Erythroblast (primary cell): ENCODE data around the gene CSNK1E.

ENCODE experiments used
- DNase-seq, 2 experiments: peaks; one replicate each; lab custom pipeline; 2025; lab: John Stamatoyannopoulos, UW
- GATA1 ChIP-seq: IDR thresholded peaks from 2 replicates; pipeline ENCODE4 v1.6.1; 2011; ENCODE audit warnings: low read depth, mild to moderate bottlenecking, control low read depth, low read length, moderate library complexity
- POLR2A ChIP-seq: IDR thresholded peaks from 2 replicates; pipeline ENCODE4 v1.6.1; 2011; ENCODE audit warnings: mild to moderate bottlenecking, low read length

The CSNK1E gene

DNA sequence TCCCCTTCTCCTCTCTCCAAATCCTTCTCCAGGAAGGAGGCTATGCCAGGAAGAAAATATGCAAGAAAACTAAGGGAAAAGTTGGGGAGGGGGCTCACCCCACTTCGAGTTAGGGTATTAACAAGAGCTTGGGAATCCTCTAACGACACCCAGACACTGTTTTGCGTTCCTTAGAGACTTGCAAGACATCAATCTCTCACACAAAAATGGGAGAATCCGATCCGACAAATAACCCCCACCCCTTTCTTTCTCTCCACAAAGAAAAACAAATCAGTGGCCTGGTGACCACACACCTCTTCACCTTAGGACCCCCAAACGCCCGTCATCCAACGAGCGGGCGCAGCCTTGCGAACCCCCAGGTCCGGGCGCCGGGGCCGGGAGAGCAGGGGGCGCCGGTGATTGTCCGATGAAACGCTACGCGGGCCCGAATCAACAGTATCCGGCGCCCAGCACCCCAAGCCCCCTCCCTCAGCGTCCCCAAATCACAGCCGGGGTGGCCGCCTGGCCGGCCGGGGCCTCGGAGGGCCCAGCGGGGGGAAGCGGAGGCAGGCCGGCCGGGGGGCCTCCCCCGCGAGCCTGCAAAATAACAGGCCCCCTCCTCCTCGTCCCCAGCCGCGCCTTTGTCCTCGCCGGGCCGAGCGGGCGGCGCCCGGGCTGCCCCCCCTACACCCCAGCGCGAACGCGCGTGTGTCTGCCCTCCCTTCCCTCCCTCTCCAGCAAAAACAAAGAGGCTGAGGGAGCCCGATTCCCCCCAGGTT lies 690 bp downstream of the CSNK1E start:
- TF ChIP-seq POLR2A (no peak), GATA1 (no peak)
- DNase-seq = peak; percentile 61 to 66

DNA sequence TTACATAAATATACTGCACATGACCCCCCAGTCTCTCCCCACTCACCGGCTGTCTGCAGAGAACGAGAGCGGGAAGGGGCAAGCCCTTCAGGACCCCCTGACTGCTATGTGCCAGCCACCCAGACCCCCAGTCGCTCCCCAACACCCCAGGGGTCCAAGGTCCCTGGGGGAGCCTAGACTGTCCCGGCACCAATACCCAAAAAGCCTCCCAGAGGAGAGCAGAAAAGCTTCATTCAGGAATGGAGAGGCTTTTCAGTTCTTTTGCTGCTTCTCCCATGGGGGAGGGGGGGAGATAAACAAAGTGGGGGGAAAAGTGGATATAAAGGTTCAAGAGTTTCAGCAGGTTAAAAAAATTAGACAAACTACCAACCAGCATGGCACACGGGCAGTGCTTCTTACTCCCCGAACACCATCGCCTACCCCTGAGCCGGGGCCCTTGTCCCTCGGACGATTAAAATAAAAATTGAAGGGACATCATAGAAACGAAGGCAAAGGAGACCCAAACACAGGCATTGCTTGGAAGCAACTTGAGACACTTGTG lies 1.3 kb downstream of the CSNK1E start:
- no peak for DNase-seq
- TF ChIP-seq GATA1 (no peak), POLR2A (no peak)

GRCh38 chr22:38314933-38315822 lies 2.1 kb downstream of the CSNK1E start:
- TF ChIP-seq POLR2A = no peak
- TF ChIP-seq GATA1 = no peak

GRCh38 chr22:38314051-38314932 lies 2.9 kb downstream of the CSNK1E start:
- DNase-seq = no peak
- TF ChIP-seq POLR2A (no peak), GATA1 (no peak)

More at GRCh38 chr22:38314933-38315822, 2.1 kb downstream of the CSNK1E start:
- DNase-seq = no peak

DNA sequence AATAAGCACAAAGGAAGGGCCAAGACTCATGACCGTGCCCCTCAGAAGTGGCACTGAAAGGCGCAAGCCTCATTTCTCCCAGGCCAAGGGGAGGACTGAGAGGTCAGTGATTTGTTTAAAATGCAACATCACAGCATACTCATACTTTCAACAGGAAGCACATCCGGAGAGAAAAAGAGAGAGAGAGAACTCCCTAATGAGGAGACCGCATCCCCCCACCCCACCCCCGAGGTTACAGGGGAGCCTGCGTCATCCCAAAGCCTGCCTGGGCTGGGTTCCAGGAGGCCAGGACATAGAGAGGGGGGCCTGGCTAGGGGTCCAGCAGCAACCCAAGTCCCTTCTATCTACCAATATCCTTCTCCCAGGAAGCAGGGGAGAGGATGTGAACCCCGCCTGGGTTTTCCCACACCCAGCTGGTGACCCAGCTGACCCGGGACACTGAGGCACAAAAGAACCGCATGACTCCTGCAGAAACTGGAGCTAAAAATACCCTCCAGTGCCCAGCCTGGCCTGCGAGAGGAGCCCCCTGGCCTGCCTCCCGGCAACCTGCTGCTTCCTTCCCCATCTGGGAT lies 3.8 kb downstream of the CSNK1E start:
- no peak for DNase-seq
- TF ChIP-seq POLR2A (no peak), GATA1 (no peak)

GRCh38 chr22:38312261-38312800 lies 4.9 kb downstream of the CSNK1E start:
- TF ChIP-seq POLR2A (no peak), GATA1 (no peak)
- DNase-seq = no peak

DNA sequence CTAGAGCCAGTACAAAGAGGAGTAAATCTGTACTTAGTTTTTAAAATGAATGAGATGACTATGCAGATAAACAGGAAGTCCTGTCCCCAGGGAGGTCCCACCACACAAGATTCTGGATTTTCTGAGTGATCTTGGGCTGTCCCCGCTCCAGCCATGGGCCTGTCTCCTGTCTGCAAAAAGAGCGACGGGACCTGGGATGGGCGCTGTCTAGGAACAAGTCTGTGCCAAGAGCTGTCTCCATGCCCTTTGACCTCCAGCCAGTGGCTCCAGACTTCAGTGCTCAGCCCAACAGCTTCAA lies 6.0 kb downstream of the CSNK1E start:
- no peak for DNase-seq
- no peak for TF ChIP-seq GATA1
- TF ChIP-seq POLR2A = no peak

GRCh38 chr22:38310518-38311322 lies 6.5 kb downstream of the CSNK1E start:
- TF ChIP-seq GATA1 = no peak
- TF ChIP-seq POLR2A = no peak
- no peak for DNase-seq

- TF ChIP-seq GATA1 (no peak), POLR2A (no peak)
- no peak for DNase-seq
These were observed 7.4 kb downstream of the CSNK1E start for GRCh38 chr22:38309614-38310517.

- no peak for TF ChIP-seq POLR2A
- no peak for TF ChIP-seq GATA1
- no peak for DNase-seq
These were observed 8.3 kb downstream of the CSNK1E start for GRCh38 chr22:38308791-38309498.
